HG03342 (cell line): ENCODE measurements around the gene KLHDC3.

ENCODE experiments used
- ATAC-seq: cut with Tn5 transposase; IDR thresholded peaks from one replicate; pipeline ENCODE4 v1.9.1; 2021; ENCODE audit warnings: mild to moderate bottlenecking, moderate library complexity; ENCODE audit not compliant: unreplicated experiment

The KLHDC3 gene

GRCh38 chr6:43054206-43054943 lies 40.3 kb downstream of the KLHDC3 start:
- ATAC-seq = no peak

GRCh38 chr6:43055966-43056365 lies 41.9 kb downstream of the KLHDC3 start:
- ATAC-seq = no peak

- ATAC-seq = no peak
These were observed 44.5 kb downstream of the KLHDC3 start for GRCh38 chr6:43058531-43058930.

- ATAC-seq = peak; percentile 84
These were observed 45.4 kb downstream of the KLHDC3 start, which contains the start of the genes KLC4 and MRPL2 for GRCh38 chr6:43059168-43060033. Gene KLC4, plus strand, starts transcription at chr6:43059631. Its CDS starts 1,705 bp downstream, at chr6:43061336. Gene MRPL2, minus strand, starts transcription at chr6:43059434. Its CDS starts 53 bp downstream, at chr6:43059381.

- no peak for ATAC-seq
These were observed 46.1 kb downstream of the KLHDC3 start for GRCh38 chr6:43060034-43060754.

GRCh38 chr6:43060755-43061633 lies 46.9 kb downstream of the KLHDC3 start:
- ATAC-seq = no peak

GRCh38 chr6:43061861-43062260 lies 47.8 kb downstream of the KLHDC3 start:
- ATAC-seq = no peak

GRCh38 chr6:43062818-43063217 lies 48.8 kb downstream of the KLHDC3 start:
- ATAC-seq = no peak

- ATAC-seq = no peak
These were observed 56.1 kb downstream of the KLHDC3 start for GRCh38 chr6:43070028-43070632.
